ENCODE data around the gene MAD1L1.

MAD1L1 gene

GRCh38 chr7:2131341-2131740, 101.4 kb downstream of the MAD1L1 start:
- DNase-seq, result no peak

GRCh38 chr7:2130096-2130375, 102.7 kb downstream of the MAD1L1 start:
- DNase-seq, result no peak

- no peak for DNase-seq
These were observed 103.2 kb downstream of the MAD1L1 start for GRCh38 chr7:2129323-2130095.

- no peak for DNase-seq
These were observed 104.0 kb downstream of the MAD1L1 start for GRCh38 chr7:2128601-2129322.

GRCh38 chr7:2126621-2127020, 106.1 kb downstream of the MAD1L1 start:
- DNase-seq, result no peak

GRCh38 chr7:2125931-2126330, 106.8 kb downstream of the MAD1L1 start:
- DNase-seq, result no peak

GRCh38 chr7:2124604-2125345, 108.0 kb downstream of the MAD1L1 start:
- no peak for DNase-seq

GRCh38 chr7:2123916-2124315, 108.8 kb downstream of the MAD1L1 start:
- no peak for DNase-seq

- DNase-seq, result no peak
These were observed 109.4 kb downstream of the MAD1L1 start for GRCh38 chr7:2123360-2123759.

- DNase-seq, result no peak
These were observed 110.1 kb downstream of the MAD1L1 start for GRCh38 chr7:2122651-2123050.

GRCh38 chr7:2120841-2121830, 111.6 kb downstream of the MAD1L1 start:
- DNase-seq, result no peak

GRCh38 chr7:2120251-2120660, 112.5 kb downstream of the MAD1L1 start:
- DNase-seq, result peak; percentile 52

GRCh38 chr7:2118630-2119190, 114.0 kb downstream of the MAD1L1 start:
- DNase-seq, result no peak

- DNase-seq, result no peak
These were observed 114.7 kb downstream of the MAD1L1 start for GRCh38 chr7:2118056-2118455.

GRCh38 chr7:2117646-2118045, 115.1 kb downstream of the MAD1L1 start:
- no peak for DNase-seq

- no peak for DNase-seq
These were observed 115.7 kb downstream of the MAD1L1 start for GRCh38 chr7:2116989-2117591.

- no peak for DNase-seq
These were observed 116.3 kb downstream of the MAD1L1 start for GRCh38 chr7:2116448-2116810.

- no peak for DNase-seq
These were observed 116.8 kb downstream of the MAD1L1 start for GRCh38 chr7:2115760-2116447.

GRCh38 chr7:2114926-2115759, 117.6 kb downstream of the MAD1L1 start:
- no peak for DNase-seq

GRCh38 chr7:2114052-2114451, 118.7 kb downstream of the MAD1L1 start:
- no peak for DNase-seq

Data from activated T-cell treated with anti-CD3 and anti-CD28 coated beads, Interleukin-2, amount 50 U/mL, for 1 hour (primary cell).